ENCODE measurements around the gene IRAK2.
"Not testable (repeated sequence)": the region's sequence is repeated elsewhere in the genome, so short reads cannot be mapped to it uniquely, and the experiment has no call there.

IRAK2 gene

GRCh38 chr3:10268116-10268515, 103.4 kb downstream of the IRAK2 start:
- no peak for DNase-seq (ENCODE audit: low read depth)
- no peak for TF ChIP-seq CTCF (conservative IDR thresholded peaks at IDR 0.05; ENCODE audit: low read depth, low read length)
- no peak overlapping the region for H3K4me3 ChIP-seq (ENCODE audit: low read length)

- DNase-seq (ENCODE audit: low read depth), result no peak
- H3K4me3 ChIP-seq (ENCODE audit: low read length), result no peak overlapping the region
- no peak for TF ChIP-seq CTCF (conservative IDR thresholded peaks at IDR 0.05; ENCODE audit: low read depth, low read length)
Measured at GRCh38 chr3:10268930-10269329, 104.2 kb downstream of the IRAK2 start.

GRCh38 chr3:10269443-10269842, 104.7 kb downstream of the IRAK2 start:
- H3K4me3 ChIP-seq (ENCODE audit: low read length), result no peak overlapping the region
- no peak for TF ChIP-seq CTCF (conservative IDR thresholded peaks at IDR 0.05; ENCODE audit: low read depth, low read length)
- no peak for DNase-seq (ENCODE audit: low read depth)

- DNase-seq (ENCODE audit: low read depth); H3K4me3 ChIP-seq (ENCODE audit: low read length): not testable (repeated sequence)
Measured at GRCh38 chr3:10272476-10272875, 107.8 kb downstream of the IRAK2 start.

- no peak overlapping the region for H3K4me3 ChIP-seq (ENCODE audit: low read length)
- no peak for DNase-seq (ENCODE audit: low read depth)
- TF ChIP-seq CTCF (conservative IDR thresholded peaks at IDR 0.05; ENCODE audit: low read depth, low read length), result no peak
Measured at GRCh38 chr3:10272977-10273376, 108.3 kb downstream of the IRAK2 start.

- TF ChIP-seq CTCF (conservative IDR thresholded peaks at IDR 0.05; ENCODE audit: low read depth, low read length), result no peak
- no peak overlapping the region for H3K4me3 ChIP-seq (ENCODE audit: low read length)
- DNase-seq (ENCODE audit: low read depth), result no peak
Measured at GRCh38 chr3:10273702-10274305, 109.1 kb downstream of the IRAK2 start.

GRCh38 chr3:10274601-10275000, 109.9 kb downstream of the IRAK2 start:
- no peak for DNase-seq (ENCODE audit: low read depth)
- no peak overlapping the region for H3K4me3 ChIP-seq (ENCODE audit: low read length)
- no peak for TF ChIP-seq CTCF (conservative IDR thresholded peaks at IDR 0.05; ENCODE audit: low read depth, low read length)
